ENCODE data around the gene ELOVL4.
A peak's percentile ranks its signal among the peaks of the same experiment; 100 is the strongest.

The ELOVL4 gene

GRCh38 chr6:79949233-79949632, 1.9 kb upstream of the ELOVL4 start:
- Histone ChIP-seq H3K27me3 (ENCODE audit: control insufficient read depth, low read length) (peaks cover 36% of the 10 kb centered on the region), H3K36me3 (ENCODE audit: control insufficient read depth, low read length) (no peaks in the 10 kb centered on the region), H3K4me2 (ENCODE audit: low read length) (peak overlapping the region; percentile 61), H3K4me1 (ENCODE audit: control insufficient read depth, low read length) (peaks cover 4% of the 10 kb centered on the region; the same call in 1 of the 2 replicates), H3F3A (ENCODE audit: control insufficient read depth, insufficient read depth) (no peaks in the 10 kb centered on the region), H3K9me2 (replicated peaks; ENCODE audit: control insufficient read depth, low read length) (no peaks in the 10 kb centered on the region), H3K79me2 (ENCODE audit: control insufficient read depth, low read length) (no peaks in the 10 kb centered on the region), H3K9me3 (ENCODE audit: control insufficient read depth, insufficient read depth, low read length) (no peaks in the 10 kb centered on the region), H3K27ac (ENCODE audit: low read depth, low read length) (no peak overlapping the region), H3K4me3 (ENCODE audit: low read length) (peak overlapping the region; percentile 33), H4K20me1 (ENCODE audit: control insufficient read depth, insufficient read depth, low read depth, low read length) (no peaks in the 10 kb centered on the region)
- no peak for TF ChIP-seq EZH2phosphoT487 (IDR thresholded peaks at IDR 0.05; ENCODE audit: borderline replicate concordance, low read length)
- peak; percentile 87 for TF ChIP-seq CTCF (IDR thresholded peaks at IDR 0.05; ENCODE audit: low read depth, low read length, poor library complexity, severe bottlenecking)

- H3K9me2 ChIP-seq (replicated peaks; ENCODE audit: control insufficient read depth, low read length): no peaks in the 10 kb centered on the region
- H3K27ac ChIP-seq (ENCODE audit: low read depth, low read length): no peak overlapping the region
- H4K20me1 ChIP-seq (ENCODE audit: control insufficient read depth, insufficient read depth, low read depth, low read length): no peaks in the 10 kb centered on the region
- no peaks in the 10 kb centered on the region for H3F3A ChIP-seq (ENCODE audit: control insufficient read depth, insufficient read depth)
- no peaks in the 10 kb centered on the region for H3K9me3 ChIP-seq (ENCODE audit: control insufficient read depth, insufficient read depth, low read length)
- H3K27me3 ChIP-seq (ENCODE audit: control insufficient read depth, low read length): peaks cover 36% of the 10 kb centered on the region
- peak overlapping the region; percentile 39 for H3K4me2 ChIP-seq (ENCODE audit: low read length)
- no peaks in the 10 kb centered on the region for H3K79me2 ChIP-seq (ENCODE audit: control insufficient read depth, low read length)
- H3K4me3 ChIP-seq (ENCODE audit: low read length): no peak overlapping the region
- TF ChIP-seq CTCF (IDR thresholded peaks at IDR 0.05; ENCODE audit: low read depth, low read length, poor library complexity, severe bottlenecking) (peak; percentile 9), EZH2phosphoT487 (IDR thresholded peaks at IDR 0.05; ENCODE audit: borderline replicate concordance, low read length) (no peak)
- no peaks in the 10 kb centered on the region for H3K36me3 ChIP-seq (ENCODE audit: control insufficient read depth, low read length)
- H3K4me1 ChIP-seq (ENCODE audit: control insufficient read depth, low read length): peaks cover 4% of the 10 kb centered on the region; the same call in 1 of the 2 replicates
Measured at GRCh38 chr6:79946272-79947190, 822 bp downstream of the ELOVL4 start.

- no peaks in the 10 kb centered on the region for H4K20me1 ChIP-seq (ENCODE audit: control insufficient read depth, insufficient read depth, low read depth, low read length)
- H3K27ac ChIP-seq (ENCODE audit: low read depth, low read length): no peak overlapping the region
- H3K4me2 ChIP-seq (ENCODE audit: low read length): no peak overlapping the region
- no peaks in the 10 kb centered on the region for H3K9me3 ChIP-seq (ENCODE audit: control insufficient read depth, insufficient read depth, low read length)
- no peaks in the 10 kb centered on the region for H3K9me2 ChIP-seq (replicated peaks; ENCODE audit: control insufficient read depth, low read length)
- no peaks in the 10 kb centered on the region for H3K36me3 ChIP-seq (ENCODE audit: control insufficient read depth, low read length)
- no peaks in the 10 kb centered on the region for H3K79me2 ChIP-seq (ENCODE audit: control insufficient read depth, low read length)
- peaks cover 29% of the 10 kb centered on the region for H3K27me3 ChIP-seq (ENCODE audit: control insufficient read depth, low read length)
- no peaks in the 10 kb centered on the region; the same call in 1 of the 2 replicates for H3K4me1 ChIP-seq (ENCODE audit: control insufficient read depth, low read length)
- H3K4me3 ChIP-seq (ENCODE audit: low read length): no peak overlapping the region
- TF ChIP-seq EZH2phosphoT487 (IDR thresholded peaks at IDR 0.05; ENCODE audit: borderline replicate concordance, low read length) (no peak), CTCF (IDR thresholded peaks at IDR 0.05; ENCODE audit: low read depth, low read length, poor library complexity, severe bottlenecking) (no peak)
- no peaks in the 10 kb centered on the region for H3F3A ChIP-seq (ENCODE audit: control insufficient read depth, insufficient read depth)
Measured at GRCh38 chr6:79943133-79943532, 4.2 kb downstream of the ELOVL4 start.
